Kidney tubule cell (primary cell): ENCODE measurements around the gene HLA-DPA1.
"Not testable (repeated sequence)": the region's sequence is repeated elsewhere in the genome, so short reads cannot be mapped to it uniquely, and the experiment has no call there.

Source experiments
- DNase-seq: peaks from one replicate; pipeline ENCODE4 v3.0.0-alpha.2; 2018; ENCODE audit warnings: low spot score

The HLA-DPA1 gene

DNA sequence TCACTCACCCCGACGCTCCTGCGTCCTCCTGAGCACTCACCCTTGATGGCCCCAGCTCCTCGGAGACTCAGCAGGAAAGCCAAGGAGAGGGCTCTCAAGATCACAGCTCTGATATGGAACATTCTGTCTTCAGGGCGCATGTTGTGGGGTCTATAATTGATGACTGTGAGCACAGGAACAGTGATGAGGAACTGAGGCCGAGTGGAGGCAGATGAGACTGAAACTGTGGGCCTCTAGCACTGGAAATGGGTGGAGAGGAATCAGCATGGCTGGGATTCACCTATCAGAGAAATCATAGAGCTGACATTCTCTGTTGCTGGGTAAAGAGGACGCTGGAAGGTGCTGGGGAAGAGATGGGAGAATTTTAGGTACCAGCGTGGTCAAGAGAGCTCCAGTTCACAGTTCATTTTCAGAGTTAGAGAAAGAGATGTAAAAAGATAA is at the start of gene HLA-DPA1:
TSS of gene HLA-DPA1 (minus strand) at position 219 of the 441 bp plus-strand sequence.
- peak; percentile 34 for DNase-seq

DNA sequence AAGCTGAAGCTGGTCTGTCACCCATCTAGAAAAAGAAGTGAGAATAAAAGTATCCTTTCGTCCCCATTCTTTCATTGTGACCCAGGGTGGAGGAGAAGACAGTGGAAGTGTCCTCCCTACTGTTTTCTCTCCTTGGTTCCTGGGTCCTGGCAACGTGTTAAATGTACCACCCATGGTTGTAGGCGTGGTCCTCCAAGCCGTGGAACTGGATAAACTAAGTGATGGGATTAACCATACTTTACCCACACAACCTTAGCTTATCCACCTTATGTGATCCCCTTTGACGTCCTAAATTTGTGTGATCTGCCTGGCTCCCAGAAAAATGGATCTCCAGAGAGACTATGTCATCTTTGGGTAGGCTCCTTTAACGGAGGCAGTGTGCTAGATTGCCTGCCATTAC is 49.7 kb upstream of the HLA-DPA1 start:
- DNase-seq = no peak

DNA sequence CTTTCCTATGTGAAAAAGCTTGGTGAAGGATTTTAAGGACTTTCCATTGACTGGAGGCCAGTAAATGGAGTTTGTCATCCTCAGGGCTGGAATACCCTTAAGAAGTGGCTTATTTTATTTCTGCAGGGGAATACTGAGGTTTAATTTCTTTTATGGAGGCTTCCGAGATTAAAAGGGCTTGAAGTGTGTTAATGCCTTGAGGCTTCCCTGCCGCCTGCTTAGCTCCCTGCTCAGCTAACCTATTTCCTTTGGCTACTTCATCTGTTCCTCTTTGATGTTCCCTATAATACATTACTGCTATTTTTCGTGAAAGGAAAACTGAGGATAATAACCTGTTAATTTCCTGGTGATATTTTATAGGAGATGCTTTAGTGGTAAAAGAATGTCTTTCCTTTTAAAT is 46.6 kb upstream of the HLA-DPA1 start:
- DNase-seq = no peak

DNA sequence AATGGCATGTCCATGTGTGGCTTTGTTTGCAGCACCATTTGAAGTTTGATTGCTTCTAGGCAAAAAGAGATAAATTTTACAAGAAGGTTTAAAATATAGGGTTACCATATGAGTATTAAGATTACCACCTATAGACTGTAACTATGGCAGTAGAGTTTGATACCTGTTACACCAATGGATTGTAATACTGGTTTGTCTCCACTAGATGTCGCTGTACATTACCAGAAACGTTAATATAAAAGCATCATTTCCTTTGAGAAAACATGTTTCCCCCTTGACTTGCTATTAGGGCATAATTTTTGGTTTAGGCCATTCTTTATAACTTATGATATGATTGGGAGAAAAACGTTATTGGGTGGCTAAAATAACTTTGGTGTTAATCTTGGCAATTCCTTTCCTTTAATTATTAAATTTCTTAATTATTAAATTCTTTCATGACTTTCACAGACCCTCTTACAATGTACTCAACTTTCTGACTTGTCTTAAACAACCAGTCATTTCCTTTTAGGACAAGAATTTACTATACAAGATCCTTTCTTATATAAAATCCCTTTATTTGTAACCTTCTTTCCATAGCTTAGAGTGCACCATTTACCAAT is 45.2 kb upstream of the HLA-DPA1 start:
- peak; percentile 54 for DNase-seq

DNA sequence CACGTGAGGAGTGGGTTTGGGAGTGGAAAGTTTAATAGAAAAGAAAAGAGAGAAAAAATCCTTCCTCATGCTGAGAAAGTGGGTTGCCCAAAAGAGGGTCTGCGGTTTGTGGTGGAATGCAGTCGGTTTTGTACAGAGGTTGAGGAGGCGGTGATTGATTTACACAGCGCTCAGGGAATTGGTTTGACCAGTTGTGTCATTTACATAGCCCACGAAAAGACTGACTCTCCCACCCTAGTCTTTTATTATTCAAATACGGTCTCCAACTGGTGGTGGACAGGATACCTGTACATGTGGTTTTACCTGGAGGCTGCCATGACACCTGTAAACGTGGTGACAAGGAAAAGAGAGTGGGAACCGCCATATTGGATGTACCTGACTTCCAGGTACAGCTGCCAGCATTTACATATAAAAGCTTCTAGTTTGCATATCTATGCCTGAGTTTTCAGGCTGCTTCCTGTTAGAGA is 44.4 kb upstream of the HLA-DPA1 start:
- DNase-seq = no peak

DNA sequence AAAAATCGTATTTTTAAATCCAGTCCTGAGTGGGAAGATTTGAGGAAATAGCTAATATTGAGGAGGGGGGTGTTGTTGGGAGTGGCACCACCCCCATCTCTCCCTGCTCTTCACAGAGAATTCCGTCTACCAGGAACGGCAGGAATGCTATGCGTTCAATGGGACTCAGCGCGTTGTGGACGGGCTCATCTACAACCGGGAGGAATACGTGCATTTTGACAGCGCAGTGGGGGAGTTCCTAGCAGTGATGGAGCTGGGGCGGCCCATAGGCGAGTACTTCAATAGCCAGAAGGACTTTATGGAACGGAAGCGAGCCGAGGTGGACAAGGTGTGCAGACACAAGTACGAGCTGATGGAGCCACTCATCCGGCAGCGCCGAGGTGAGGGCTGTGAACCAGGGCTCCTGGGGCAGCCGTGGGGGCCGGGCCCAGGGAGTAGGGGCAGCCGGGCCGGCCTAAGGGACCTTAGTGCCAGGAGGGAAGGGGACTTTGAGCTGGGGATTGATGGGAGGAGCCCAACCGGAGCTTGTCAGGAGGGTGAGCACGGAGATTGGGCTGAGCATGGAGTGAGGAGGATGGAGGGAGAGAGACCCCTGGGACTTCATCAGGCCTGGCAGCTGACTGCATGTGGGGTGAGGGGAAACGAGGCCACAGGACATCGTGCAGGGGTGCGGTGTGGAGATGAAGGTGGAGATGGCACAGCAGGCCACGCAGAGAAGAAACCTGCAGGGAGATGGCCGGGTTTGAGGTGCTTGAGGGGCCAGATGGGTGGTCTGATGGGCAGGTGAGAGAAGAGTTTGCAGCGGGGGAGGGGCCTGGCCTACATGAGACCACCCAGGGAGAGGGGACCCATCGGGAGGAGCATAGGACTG is 43.6 kb upstream of the HLA-DPA1 start:
- DNase-seq = no peak

DNA sequence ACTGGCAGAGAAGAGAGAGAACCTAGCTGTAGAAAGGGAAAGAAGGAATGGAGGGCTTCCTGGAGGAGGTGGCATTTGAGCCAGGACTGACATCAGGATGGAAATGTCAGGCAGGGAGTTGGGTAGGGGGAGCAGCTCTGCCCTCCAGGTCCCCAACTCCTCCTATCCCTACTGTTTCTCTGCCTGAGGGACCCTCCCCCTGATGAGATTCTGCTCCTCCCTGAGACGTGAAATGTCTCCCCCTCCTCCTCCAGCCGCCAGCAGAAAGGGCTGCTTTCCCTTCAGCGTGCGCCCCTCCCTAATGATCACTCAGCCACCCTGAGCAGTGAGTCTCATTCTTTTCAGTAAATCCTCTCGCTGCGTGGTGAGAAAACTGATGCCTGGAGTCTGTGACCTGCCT is 43.0 kb upstream of the HLA-DPA1 start:
- no peak for DNase-seq

DNA sequence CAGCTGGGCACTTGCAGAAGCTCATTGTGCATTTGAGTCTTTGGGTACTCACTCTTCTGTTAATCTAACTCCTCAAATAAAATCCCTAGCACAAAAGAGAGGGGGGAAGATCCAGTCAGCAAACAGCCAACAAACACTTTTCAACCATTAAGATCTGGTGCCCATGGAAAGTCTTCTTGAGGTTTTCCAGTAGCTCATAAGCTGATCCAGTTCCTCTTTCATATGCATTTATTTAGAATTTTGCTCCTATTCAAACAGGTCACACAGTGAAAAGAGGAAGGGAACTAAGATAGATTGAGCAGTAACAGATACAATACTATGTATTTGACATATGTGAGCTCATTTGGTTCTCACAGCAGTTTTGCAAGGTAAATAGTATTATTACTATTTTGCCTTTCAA is 41.0 kb upstream of the HLA-DPA1 start:
- DNase-seq = no peak

DNA sequence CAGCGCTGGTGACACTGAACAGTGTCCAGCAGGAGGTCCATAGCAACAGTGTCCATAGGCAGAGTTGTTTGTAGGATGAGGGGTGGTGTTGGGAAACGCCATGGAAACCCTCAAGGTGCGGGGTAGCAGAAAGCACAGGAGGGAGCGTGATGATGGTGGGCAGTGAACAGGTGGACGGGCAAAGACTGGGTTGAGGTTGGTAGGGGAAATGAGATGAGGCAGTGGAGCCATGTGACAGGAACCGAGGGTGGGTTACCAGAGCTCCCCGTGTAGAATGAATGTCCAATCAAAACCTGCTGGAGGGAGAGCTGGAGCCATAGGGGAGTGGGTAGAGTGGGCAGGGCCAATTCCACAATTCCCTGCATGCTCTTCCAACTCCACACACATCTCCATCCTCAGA is 40.3 kb upstream of the HLA-DPA1 start:
- DNase-seq = no peak

DNA sequence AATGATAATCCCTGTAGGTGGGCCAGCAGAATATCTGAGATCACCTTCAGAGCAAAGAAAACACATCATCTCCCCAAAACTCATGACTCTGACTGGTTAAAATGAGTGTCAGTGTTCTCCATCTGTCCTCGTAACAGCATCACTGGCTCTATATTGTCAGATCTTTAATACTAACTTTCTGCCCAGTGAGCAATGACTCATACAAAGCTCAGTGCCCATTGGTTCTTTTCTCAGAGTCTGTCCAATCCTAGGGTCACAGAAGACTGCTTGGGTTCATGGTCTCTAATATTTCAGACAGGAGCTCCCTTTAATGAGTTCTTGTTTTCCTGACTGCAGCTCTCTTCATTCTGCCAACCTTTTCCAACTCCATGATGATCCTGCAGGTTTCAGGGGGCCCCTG is 38.7 kb upstream of the HLA-DPA1 start:
- peak; percentile 50 for DNase-seq

DNA sequence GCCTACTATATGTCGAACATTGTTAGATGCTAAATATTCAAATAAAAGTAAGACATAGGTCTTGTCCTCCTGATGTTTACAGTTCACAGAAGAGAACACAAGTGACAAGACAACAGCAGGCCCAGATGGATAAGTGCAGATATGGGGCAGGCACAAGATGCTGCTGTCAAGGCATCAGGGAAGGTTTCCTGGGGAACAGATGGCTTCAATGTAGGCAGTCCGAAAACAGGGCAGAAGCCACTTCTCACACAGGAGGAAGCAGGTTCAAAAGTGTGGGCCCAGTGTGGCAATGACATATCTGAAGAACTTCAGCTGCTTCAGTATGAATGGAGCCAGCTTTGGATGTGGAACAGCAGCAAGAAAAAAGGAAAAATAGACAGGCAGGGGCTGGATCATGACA is 34.9 kb upstream of the HLA-DPA1 start:
- no peak for DNase-seq

DNA sequence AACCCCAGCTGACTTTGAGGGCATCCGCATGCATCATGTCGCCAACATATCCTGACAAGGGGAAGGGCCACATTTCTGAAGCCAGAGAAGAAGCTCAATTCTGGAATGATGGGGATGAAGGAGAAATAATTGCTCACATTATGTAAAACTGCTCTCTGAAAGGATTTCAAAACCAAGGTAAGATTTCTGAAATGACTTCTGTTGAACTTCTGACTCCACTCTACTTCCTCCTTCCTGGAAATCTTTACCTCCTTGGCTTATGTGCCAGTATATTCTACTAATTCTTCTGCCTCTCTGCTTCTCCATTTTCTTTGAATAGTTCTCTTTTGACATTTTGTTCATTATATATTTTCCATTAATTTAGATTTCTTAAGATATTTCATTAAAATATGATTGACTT is 34.2 kb upstream of the HLA-DPA1 start:
- DNase-seq = no peak

DNA sequence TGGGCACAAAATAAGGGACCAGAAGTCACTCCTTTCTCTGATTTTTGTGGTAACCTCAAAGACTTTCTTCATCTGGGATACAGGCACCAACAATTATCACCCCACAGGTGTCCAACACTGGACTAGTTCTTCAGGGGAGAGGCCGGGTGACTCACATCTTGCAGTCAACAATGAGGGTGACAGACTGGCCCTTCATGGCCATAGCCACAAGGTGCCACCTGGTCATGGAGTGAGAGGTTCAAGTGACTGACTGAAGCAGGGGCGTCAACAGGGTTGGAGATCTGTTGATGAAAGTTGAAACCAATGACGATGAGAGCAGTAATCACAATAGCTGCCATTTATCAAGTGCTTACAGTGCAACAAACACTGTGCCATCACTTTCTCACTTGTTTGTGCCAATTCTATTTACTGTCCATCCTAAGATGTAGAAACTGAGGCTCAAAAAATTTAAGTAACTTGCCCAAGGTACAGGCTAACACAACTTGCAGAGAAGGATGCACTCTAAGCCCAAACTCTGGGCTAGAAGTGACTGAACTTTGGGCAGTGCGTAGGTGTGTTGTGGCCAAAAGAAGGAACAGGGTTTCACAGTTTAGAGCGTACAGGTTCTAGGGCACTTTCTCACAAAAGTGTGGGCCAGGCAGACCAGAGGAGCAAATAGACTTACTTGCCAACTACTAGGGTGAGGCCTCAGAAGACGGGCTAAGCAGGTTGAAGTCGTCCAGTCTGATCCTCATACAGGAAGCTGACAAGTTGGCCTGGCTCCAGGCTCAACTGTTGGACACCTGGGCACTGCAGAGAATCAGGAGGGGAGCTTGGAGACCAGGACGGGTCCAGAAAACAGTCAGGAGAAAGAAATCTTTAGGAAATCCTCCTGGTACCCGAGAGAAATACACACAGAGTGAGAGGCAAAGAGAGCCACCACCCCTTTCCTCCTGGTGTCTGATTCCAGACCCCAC is 32.7 kb upstream of the HLA-DPA1 start:
- DNase-seq = no peak

DNA sequence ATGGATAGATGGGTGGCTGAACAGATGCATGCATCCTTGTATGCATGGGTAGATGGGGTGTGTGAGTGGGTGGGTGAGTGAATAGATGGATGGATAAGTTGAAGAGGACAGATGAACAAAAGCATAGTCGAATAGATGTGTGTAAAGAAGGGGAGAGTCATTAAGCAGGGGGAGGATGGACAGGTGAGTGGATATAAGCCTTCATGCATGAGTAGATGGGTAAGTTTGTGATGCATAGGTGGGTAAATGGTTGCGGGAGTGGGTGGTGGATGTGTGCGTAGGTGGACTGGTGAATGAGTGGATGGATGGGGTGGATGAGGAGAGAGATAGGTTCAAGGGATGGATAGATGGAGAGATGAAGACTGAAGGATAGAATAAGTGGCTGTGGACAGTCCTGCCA is 31.9 kb upstream of the HLA-DPA1 start:
- no peak for DNase-seq

DNA sequence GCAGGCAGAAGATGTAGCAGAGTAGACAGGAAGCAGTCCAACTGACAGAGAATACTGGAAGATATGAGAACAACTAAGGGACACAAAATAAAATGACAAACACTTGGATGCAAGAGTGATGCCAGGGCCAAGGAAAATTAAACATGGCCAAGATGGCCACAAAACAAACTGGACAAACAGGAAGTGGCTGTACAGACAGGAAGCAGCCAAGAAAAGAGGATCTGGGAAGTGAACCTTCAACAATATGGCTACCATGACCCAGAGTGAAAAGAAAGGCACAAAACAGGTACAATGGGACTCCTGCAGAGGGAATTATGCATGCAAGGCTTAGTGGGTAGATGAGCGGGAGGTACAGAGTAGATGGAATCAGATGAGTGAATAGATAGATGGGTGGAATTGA is 31.4 kb upstream of the HLA-DPA1 start:
- DNase-seq = no peak

DNA sequence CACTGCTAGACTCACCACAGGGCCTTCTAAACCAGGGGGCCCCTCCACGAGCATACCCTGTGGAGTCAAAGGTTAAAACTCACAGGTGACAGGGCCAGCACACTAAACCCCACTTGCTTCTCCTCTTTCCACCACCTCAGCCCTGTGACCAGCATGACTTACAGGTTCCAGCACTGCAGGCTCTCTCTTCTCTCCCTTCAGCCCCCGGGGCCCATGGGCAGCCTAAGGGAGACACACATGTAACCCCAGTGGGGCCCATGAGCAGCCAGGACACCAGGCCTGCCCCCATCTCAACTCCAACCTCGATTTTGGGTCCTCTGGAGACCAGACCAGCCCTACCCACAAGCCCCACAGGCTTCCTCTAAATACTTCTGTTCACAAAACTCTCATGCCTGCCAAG is 30.3 kb upstream of the HLA-DPA1 start:
- no peak for DNase-seq

DNA sequence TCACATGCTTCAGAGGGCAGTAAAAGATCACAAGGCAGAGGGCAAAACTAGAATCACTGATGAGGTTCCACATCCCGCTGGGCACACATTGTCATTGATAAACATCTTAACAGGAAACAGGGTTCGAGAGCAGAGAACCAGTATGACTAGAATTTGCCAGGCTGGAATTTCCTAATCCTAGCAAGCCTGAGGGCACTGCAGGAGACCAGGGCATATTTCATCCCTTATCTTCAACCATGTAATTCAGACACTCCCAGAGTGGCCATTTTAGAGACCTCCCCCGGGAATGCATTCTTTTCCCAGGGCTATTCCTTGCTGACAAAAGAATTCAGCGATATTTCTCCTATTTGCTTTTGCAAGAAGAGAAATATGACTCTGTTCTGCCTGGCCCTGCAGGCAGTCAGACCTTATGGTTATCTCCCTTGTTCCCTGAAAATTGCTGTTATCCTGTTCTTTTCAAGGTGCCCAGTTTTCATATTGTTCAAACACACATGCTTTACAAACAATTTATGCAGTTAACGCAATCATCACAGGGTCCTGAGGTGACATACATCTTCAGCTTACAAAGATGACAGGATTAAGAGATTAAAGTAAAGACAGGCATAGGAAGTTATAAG is 27.8 kb upstream of the HLA-DPA1 start:
- DNase-seq = not testable (repeated sequence)

DNA sequence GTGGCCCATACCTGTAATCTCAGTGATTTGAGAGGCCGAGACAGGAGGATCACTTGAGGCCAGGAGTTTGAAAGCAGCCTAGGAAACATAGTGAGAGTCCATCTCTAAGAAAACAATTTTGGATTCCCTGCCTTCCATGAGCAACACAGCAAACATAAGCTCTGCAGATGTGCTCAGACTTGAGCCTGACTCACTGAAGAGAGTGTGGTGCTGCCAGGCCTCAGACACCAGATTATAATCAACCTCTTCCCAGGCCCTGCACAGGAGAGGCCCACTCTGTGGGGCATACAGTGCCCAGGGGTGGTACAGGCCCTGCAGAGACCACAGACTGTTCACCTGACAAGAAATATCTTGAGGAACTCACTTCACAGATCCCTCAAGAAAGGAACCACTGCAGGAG is 22.2 kb upstream of the HLA-DPA1 start:
- DNase-seq = no peak

DNA sequence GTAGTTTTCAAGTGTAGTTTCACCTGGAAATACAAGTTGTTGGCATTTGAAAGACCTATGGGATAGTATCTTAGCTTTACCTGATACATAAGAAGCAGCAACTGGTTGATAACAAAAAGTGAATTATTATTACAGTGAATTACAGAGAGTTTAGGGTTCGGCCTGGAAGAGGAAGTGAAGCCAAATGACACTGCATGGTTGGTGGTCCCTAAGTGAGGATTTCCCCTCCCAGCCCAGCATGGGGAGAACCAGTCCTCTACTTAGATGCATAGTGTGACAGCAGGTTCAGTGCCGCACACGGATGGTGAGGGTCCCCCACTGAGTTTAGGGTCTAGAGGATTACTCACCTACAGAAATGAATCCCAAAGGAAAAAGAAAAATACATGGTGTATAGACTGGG is 20.4 kb upstream of the HLA-DPA1 start:
- DNase-seq = no peak

DNA sequence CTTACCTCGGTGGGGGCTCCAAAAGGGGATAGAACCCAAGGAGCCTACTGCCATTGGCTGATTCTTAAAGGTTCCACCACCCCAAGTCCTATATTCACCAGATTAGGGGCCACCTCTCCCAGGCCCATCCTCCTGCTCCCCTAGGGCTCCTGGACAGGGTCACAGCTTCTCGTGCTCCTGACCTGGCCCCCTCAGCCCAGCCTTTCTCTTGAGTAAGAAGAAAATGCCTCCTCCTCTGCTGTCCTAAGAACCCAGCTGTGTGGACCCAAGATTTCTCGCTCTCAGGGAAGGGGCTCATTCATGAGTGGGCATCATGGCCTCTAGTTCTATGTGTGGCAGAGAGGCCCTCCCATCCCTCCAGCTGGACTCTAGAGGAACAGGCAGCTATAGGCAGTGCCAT is 18.9 kb upstream of the HLA-DPA1 start:
- no peak for DNase-seq

DNA sequence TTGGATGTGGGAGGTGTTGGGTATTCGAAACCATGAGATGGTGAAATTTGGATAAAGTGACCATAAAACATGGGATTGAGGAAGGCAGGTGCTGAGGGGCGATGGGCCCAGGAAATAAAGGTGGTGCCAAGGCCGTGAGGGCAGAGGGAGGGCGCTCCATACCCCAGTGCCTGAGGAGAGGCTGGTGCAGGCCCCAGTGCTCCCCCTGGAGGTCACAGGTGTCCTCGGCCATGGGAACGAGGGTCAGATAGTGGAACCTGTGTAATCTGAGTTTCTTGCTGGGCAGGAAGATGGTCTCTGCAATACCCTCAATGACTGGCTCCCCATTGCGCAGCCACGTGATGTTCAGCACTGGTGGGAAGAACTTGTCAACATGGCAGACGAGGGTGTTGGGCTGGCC is 18.5 kb upstream of the HLA-DPA1 start:
- no peak for DNase-seq
